IPS-NIHi7 (cell line): ENCODE results near the gene ZNF99.
"Not testable (repeated sequence)": the region's sequence is repeated elsewhere in the genome, so short reads cannot be mapped to it uniquely, and the experiment has no call there.

Experiments used
- DNase-seq: peaks from one replicate; pipeline ENCODE4 v3.0.0; 2012; ENCODE audit warnings: mixed read lengths; ENCODE audit errors: extremely low spot score

The ZNF99 gene

DNA sequence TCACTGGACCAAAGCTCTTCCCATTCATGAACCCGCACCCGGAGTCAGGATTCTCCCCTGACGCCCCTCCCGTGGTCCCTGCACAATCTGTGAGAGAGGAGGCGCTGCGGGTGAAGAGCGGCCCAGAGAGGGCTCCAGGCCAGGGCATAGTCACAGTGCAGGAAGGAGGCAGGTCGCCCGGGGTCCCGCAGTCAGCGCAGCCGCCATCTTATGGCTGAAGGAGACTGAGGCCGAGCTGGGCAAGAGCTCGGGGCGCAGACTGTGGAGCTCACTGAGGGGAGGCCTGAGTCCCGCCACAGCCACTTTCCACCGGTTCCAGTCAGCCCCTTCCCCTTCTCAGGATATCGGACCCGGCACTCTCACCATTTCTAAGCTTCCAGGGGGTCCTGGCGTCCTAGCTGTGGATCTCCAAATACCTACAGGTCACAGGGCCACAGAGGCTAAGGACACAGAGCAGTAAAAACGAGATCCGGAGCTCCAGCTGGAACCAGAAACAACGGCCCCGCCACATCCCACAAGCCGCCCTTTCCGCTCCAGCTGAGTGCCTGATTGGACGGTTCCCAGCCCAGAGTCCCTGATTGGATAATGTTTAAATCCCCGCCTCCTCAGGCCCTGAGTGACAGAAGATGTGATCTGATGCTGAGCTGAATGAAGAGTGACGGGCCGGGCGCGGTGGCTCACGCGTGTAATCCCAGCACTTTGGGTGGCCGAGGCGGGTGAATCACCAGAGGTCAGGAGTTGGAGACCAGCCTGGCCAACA is at the start of gene ZNF99:
ZNF99 (minus strand) TSS at position 501 of the 760 bp plus-strand sequence; CDS start at position 366, 135 bp downstream.
- no peak for DNase-seq

DNA sequence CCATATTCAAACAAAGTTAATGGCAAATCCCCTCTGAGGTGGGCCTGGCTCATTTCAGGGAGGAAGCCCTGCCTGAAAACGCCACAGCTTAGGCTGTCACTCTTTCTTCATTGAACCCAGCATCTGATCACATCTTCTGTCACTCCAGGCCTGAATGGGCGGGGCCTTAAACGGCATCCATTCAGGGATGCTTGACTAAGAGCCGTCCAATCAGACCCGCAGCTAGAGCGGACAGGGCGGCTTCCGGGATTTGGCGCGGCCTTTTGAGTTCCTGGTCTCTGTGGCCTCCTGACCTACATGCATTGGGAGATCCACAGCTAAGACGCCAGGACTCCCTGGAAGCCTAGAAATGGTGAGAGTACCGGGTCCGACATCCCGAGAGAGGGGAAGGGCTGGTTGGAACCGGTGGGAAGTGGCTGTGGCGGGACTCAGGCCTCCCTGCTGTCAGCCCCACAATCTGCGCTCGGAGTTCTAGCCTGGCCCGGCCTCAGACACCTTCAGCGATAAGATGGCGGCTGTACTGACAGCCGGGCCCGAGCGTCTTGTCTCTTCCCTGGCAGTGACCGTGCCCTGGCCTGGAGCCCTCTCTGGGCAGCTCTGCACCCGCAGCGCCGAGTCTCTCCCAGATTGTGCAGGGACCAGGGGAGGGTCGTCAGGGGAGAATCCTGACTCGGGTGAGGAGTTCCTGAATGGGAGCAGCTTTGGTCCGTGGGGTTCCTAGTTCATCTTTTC is 48.2 kb upstream of the ZNF99 start, which contains the start of gene ZNF723:
ZNF723 (plus strand) TSS at position 261 of the 732 bp plus-strand sequence; CDS start at position 350, 89 bp downstream.
- DNase-seq, result no peak

DNA sequence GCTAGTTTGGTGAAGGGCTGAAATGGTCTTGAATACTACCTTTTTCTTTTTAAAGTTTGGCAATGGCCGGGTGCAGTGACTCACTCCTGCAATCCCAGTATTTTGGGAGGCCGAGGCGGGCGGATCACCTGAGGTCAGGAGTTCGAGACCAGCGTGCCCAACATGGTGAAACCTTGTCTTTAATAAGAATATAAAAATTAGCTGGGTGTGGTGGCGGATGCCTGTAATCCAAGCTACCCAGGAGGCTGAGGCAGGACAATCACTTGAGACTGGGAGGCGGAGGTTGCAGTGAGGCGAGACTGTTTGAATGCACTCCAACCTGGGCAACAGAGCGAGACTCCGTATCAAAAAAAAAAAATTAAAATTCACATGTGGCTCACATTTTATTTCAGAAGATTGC is 47.3 kb upstream of the ZNF99 start:
- DNase-seq, result no peak

DNA sequence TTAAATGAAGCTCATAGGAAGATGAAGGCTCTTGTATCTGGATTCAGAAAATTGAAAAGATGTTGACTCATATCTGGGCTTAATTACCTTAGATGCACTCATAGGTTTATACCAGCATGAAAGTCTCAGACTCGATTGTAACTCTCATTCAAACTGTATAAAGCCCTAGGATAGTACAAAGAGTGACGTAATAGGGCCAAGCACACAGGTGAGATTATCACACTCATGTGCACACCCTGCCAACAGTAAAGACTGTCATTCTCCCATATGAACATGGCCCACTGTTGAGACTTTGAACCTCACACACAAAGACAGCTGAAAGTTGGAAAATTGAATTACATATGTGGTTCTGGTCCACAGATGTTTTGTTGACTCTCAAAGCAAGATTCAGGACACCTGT is 30.2 kb upstream of the ZNF99 start:
- DNase-seq, result no peak

DNA sequence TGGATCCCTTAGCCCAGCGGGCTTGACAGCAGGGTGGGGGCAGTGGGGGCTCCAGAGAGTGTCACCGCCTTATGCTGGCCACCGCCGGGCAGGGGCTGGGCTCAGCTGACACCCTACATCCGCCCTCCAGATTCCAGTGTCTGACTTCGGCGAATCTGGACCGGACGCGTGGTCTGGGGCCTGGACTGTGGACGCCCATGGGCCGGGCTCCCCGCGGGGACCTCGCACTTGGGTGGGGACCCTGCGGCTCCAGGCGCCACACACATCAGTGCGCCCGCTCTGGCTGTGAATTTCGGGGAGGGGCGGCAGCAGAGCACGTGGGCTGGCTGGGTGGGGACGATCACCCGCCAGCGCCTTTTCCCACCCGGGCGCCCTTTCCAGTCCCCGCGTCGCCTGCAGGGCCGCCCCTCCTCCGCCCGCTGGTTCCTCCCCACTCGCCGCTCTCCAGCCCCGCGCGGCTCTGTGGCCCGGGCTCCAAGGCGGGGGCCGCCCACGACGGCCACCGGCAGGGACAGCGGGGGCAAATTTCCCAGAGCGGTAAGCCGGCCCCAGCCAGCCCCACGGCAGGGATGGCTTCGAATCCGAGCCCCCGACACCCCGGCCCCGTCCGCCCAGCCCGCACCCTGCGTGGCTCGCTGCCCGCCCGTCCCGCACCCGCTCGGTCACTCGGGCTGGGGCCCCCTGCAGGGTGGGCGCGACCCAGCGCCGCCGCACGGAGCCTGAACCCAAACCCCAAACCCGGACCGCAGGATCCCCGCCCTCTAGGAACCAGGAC is 23.3 kb upstream of the ZNF99 start:
- DNase-seq, result no peak

DNA sequence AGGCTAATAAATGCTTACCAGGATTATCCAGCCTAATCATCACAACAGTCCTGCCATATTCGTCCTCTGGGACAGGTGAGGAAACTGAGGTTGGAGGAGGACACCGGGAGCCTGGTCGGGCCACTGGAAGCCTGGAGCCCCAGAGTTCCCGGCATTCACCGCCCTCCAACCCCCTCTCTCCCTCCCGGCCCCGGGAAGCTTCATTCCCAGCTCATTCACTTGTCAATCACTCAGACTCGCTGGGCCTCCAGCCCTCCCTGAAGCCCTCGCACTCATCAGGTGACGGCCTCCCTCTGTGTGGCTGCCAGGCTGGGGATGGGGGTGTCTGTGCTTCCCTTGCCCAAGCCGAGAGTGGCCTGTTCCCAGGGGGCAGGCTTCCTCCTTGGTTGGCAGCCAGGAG is 22.5 kb upstream of the ZNF99 start:
- no peak for DNase-seq

DNA sequence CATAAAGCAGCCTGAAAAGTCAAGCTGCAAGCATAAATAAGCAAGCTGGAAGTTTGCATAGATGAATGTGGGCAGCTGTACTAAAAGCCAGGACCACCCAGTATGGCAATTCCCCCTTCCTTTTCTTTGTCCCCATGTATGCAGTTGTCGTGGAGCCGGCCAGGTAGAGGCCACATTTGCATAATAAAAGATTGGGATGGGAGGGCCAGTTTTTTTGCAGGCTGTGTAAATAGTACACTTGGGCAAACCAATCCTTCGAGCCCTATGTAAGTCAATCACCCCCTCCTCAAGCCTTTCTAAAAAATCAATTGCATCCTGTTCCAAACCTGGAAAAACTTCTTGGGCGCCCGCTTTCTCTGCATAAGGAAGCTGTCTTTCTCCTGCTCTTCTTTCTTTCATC is 13.1 kb upstream of the ZNF99 start:
- no peak for DNase-seq

DNA sequence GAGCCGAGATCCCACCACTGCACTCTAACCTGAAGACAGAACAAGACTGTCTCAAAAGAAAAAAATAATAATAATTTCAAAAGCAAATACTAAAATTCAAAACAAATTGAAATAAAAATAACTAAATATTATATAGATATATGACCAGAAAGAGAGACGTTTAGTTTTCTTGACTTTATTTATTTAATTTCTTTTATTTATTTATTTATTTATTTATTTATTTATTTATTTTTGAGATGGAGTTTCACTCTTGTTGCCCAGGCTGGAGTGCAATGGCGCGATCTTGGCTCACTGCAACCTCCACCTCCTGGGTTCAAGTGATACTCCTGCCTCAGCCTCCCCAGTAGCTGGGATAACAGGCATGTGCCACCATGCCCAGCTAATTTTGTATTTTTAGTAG is 8.9 kb upstream of the ZNF99 start:
- not testable (repeated sequence) for DNase-seq

DNA sequence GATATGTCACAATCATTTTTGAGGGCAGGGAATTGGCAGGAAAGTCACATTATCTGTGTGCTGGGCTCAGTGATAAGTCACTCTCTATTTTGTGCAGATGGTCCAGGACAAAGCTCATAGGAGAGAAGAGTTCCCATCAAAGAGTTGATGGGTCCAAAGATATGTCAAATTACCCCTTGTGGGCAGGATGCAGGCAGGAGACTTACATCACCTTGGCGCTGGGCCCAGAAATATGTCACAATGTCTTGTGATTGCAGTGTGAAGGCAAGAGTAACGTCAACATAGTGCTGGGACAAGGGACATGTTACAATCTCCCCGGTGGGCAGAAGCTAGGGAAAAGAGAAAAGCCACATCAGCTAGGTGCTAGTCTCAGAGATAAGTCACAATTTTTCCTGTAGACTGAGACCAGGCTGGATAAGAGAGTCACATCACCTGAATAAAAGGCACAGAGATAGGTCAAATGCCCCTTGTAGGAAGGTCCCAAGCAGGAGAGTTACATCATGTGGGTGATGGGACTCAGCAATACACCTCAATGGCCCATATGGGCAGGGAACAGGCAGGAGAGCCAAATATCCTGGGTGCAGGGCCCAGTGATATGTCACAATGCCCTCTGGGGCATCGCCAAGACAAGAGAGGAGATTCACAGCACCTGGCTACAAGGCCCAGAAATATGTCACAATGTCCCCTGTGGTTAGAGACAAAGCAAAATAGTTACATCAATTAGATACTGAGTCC is 47.9 kb downstream of the ZNF99 start:
- DNase-seq, result no peak

DNA sequence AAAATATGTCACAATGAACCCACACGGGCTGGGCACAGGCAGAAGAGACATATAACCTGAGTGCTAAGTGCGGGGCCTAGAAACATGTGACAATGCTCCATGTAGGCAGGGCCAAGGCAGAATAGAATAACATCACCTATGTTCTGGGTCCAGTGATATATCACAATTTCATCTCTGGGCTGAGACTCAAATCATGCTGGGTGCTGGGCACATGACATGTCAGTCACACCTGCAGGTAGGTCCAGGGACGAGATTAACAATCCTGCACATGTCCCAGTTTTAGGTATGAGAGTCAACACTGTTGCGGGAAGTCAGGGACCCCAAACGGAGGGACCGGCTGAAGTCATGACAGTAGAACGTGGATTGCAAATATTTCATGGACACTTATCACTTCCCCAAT is 50.3 kb downstream of the ZNF99 start:
- no peak for DNase-seq

DNA sequence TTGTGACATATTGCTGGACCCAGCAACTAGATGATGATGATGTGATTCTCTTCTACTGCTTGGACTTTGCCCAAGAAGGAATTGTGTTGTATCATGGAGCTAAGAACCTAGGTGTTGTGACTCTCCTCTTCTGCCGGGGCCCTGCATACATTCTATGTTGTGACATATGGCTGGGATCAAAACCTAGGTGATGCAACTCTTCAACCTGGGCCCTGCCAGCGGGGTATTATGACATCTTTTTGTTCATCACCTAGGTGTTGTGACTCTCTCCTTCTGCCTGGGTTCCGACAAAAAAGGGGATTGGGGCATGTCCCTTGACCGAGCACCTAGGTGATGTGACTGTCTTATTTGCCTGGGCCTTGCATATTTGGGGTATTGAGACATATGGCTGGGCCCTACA is 55.7 kb downstream of the ZNF99 start:
- not testable (repeated sequence) for DNase-seq

DNA sequence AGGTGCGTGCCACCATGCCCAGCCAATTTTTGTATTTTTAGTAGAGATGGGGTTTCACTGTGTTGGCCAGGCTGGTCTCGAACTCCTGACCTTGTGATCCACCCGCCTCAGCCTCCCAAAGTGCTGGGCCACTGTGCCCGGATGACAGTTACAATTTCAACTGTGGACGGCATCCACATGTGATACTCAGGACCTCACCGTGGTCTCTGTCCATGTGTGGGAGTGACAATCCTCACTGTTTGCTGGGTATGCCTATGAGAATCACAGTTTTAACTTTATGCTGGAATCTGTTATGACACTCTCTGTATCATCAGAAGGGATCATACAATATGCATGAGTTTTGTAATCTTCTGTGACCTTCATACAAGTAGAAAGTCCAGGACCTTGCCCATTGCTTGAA is 62.4 kb downstream of the ZNF99 start:
- not testable (repeated sequence) for DNase-seq

DNA sequence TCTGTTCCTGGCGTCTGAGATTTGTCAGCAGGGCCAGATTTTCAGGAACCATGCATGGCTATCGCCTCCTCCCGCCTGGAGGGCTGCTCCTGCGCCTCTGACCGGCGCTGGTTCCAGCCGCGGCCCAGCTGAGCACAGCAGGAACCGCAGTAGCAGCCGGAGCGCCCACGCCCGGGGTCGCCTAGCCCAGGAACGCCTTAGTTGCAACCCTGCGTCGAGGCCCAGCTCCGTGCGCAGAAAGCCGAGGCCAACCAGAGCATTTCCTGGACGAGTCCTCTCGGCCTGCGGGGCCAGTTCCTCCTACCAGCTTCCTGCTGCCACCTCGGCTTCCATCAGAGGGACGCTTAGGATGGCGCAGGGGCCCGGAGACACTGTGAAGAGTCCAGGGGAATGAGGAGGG is 75.0 kb downstream of the ZNF99 start:
- DNase-seq, result no peak

DNA sequence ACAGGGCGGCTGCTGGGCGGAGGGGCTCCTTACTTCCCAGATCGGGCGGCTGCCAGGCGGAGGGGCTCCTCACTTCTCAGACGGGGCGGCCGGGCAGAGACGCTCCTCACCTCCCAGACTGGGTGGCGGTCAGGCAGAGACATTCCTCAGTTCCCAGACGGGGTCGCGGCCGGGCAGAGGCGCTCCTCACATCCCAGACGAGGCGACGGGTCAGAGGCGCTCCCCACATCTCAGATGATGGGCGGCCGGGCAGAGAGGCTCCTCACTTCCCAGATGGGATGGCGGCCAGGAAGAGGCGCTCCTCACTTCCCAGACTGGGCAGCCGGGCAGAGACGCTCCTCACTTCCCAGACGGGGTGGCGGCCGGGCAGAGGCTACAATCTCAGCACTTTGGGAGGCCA is 80.9 kb downstream of the ZNF99 start:
- DNase-seq, result not testable (repeated sequence)

DNA sequence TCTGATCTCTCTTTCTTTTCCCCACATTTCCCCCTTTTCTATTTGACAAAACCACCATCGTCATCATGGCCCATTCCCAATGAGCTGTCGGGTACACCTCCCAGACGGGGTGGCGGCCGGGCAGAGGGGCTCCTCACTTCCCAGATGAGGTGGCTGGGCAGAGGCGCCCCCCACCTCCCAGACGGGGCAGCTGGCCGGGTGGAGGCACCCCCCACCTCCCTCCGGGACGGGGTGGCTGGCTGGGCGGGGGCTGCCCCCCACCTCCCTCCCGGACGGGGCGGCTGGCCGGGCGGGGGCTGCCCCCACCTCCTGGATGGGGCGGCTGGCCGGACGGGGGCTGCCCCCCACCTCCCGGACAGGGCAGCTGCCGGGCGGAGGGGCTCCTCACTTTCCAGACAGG is 81.3 kb downstream of the ZNF99 start:
- DNase-seq, result not testable (repeated sequence)
